ENCODE results near the gene NRIP2.
"Not testable (repeated sequence)": the region's sequence is repeated elsewhere in the genome, so short reads cannot be mapped to it uniquely, and the experiment has no call there.

Gene NRIP2, protein sequence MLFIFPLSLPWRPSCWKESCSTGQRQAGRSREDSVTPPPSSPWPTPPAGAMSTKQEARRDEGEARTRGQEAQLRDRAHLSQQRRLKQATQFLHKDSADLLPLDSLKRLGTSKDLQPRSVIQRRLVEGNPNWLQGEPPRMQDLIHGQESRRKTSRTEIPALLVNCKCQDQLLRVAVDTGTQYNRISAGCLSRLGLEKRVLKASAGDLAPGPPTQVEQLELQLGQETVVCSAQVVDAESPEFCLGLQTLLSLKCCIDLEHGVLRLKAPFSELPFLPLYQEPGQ

DNA sequence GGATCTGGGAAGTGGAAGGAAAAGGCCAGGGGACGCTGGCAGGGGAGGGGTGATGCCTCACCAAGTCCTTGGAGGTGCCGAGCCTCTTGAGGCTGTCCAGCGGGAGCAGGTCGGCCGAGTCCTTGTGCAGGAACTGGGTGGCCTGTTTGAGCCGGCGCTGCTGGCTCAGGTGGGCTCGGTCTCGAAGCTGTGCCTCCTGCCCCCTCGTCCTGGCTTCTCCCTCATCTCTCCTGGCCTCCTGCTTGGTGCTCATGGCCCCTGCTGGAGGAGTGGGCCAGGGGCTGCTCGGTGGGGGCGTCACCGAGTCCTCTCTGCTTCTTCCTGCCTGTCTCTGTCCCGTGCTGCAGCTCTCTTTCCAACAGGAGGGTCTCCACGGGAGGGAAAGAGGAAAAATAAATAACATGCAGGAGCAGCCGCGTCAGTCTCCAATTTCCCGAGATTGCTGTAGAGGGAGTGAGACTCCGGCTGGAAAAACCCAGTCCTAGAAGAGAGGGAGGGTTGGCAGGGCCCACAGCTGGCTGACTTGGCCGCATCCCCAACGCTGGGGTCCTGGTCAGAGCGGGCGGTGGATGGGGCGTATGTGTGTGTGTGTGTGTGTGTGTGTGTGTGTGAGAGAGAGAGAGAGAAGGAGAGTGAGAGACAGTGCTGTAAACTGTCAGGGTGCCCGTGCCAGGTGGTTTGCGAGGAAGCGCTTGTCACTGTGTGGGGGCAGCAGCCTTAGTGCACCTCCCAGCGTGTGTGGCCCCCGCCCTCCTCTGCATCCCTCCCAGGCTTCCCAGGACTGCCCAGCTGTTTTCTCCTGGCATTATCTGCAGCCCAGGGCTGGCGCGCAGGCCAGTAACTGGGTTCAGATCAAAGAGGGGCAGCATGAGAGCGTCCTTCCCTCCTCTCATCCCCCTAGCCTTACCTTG is at the start of gene NRIP2:
Gene NRIP2 (minus strand): TSS at position 455 of the 911 bp plus-strand sequence. CDS start 52 bp downstream, at position 403.
- DNase-seq, result peak; percentile 37

DNA sequence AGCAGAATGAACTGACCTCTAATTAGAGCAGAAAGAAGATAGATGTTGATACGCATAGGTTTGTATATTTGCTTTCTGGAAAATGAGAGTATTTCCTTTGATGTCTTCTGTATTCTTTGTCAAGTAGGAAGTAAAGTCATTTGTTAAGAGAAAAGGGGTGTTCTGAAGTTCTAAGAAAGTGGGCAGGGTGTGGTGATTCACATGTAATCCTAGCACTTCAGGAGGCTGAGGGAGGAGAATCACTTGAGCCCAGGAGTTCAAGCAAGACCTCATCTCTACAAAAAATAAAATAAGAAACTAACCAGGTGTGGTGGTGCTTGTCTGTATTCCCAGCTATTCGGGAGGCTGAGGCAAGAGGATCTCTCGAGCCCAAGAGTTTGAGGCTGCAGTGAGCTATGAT is 45.0 kb upstream of the NRIP2 start:
- DNase-seq, result no peak

DNA sequence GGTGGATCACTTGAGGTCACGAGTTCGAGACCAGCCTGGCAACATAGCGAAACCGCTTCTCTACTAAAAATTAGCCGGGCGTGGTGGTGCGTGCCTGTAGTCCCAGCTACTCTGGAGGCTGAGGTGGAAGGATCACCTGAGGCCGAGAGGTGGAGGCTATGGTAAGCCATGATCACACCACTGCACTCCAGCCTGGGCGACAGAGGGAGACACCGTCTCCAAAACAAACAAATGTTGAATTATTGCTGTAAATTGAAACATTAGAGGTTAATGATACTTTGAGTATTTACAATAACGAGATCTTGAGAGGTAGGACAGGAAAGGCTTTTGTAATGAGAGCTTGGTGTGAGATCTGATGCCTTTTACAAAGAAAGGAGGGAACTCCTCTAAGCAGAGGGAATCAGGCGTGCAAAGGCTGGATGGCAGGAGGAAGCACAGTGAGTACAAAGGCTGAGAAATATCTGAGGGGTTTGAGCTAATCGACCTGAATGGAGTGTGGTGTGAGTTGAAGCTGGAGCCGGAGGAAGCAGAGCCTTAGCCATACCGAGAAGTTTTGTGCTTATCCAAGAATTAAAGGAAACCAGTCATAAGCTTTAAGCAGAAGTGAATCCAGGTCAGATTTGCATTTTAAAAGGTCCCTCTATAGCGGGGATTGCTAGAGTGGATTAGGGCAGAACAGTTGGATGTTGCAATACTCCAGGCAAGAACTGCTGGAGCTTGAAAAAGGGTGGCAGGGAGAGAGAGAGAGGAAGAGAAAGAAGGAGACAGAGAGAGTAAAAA is 43.3 kb upstream of the NRIP2 start:
- DNase-seq, result peak; percentile 35

DNA sequence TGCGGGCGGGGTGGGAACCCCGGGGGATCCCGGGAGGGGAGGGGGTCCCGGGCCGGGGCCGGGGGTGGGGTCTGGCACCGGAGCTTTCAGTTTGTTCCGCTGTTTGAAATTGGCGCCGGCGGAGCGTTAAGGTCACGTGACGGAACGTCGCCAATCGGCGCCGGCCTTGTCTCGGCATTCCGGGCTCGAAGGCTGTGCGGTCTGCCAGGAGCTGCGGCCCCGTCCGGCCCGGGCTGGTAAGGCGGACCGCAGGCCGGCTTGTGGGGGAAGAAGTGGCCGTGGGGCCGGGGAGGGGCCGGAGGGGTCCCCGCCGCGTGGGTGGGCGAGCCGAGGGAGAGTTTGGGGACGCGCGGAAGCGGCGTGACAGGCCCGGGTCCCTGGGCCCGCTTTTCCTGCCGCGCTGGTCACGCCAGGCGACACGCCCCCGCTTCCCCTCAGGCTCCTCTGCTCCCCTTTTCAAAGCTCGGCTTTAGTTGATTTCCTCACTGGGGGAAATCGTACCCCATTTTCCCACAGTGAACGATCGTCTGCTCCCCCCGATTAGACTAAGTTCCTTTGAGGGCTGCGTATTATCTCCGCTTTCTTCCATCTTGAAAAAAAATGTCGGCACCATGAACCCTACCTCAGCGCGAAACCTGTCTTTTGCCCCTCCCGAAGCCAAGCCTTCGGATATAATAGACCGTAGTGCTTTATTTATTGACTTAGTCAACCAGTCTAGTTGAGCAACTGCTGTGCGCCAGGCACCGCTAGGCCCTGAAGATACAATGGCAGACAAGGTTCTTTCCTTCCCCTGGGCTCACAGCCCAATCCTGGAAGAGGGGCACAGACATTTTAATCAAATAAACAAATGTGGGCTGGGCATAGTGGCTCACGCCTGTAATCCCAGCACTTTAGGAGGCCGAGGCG is 42.5 kb upstream of the NRIP2 start, which contains the start of the genes FOXM1 and RHNO1:
Gene FOXM1 (minus strand): TSS at position 128 of the 906 bp plus-strand sequence. CDS start 2,696 bp downstream, outside the sequence.
Gene RHNO1 (plus strand): TSS at position 177 of the 906 bp plus-strand sequence. CDS start 8,144 bp downstream, outside the sequence.
- peak; percentile 93 for DNase-seq

DNA sequence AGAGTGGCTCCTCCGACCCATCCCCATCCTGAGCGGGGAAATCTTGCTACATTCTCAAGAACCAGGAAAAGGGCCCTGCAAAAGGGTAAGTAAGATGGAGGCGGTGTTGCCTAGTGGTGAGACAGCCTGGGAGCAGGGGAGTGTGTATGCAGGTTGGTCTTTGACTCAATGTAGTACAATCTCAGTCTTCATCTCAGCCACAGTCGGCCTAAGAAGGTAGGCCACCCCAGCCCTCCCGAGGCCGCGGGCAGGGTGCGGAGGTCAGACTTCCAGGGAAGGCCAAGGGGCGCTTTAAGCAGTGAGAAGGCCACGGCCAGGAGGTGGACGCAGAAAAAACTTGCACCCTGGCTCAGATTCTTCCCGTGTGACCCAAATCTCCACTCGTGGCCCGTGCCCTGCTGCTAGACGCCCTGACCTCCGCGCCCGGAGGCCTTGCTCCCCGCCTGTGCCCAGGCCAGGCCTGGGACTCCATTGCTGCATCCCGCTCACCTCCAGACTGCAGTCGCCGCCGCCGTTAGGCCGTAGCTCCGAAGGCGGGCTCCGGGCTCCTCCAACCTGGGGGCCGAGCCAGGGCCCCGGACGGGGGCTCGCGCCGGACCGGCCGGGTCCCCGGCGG is 41.7 kb upstream of the NRIP2 start:
- peak; percentile 60 for DNase-seq

DNA sequence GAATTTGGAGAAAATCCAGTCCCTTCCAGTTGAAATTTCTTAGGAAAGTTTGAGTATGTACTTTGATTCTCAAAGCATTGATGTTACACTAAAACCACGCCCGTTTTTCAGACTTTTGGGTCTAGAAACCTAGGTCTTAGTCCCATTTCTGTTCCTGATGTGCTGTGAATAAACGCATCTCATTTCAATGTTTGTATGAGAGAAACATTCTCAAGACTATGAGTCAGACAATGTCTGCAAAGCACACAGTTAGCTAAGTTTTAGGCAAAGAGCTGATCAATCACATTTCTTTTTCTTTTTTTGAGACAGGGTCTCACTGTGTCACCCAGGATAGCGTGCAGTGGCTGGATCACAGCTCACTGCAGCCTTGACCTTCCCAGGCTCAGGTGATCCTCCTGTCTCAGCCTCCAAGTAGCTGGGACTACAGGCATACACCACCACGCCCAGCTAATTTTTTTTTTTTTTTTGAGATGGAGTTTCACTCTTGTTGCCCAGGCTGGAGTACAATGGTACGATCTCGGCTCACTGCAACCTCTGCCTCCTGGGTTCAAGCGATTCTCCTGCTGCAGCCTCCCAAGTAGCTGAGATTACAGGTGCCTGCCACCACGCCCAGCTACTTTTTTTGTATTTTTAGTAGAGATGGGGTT is 34.3 kb upstream of the NRIP2 start:
- DNase-seq, result not testable (repeated sequence)

DNA sequence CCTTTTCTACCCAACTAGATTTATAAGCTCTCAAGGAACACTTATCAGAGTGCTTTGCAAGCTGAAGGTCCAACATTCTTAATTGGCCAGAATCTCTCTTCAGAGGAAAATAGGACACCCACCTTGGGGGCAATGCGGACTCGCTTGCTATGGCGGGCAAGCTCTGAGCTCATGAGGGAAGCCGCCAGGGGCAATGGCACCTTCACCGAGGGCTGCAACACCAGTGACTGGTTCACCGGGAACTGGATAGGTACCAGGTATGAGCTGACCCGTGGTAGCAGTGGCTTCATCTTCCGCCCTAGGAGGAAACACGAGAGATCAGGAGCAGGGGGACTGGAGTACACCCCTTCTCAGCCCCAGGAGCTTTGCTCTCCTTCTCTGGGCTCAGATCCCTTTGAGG is 29.4 kb upstream of the NRIP2 start:
- DNase-seq, result no peak

DNA sequence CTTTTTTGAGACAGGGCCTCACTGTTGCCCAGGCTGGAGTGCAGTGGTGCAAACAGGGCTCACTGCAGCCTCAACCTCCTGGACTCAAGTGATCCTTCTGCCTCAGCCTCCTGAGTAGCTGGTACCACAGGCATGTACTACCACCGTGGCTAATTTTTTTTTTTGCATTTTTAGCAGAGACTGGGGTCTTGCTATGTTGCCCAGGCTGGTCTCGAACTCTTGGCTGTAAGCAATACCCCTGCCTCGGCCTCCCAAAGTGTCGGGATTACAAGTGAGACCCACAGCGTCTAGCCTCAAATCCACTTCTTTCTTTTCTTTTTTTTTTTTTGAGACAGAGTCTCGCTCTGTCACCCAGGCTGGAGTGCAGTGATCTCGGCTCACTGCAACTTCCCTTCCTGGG is 28.6 kb upstream of the NRIP2 start:
- DNase-seq, result not testable (repeated sequence)

DNA sequence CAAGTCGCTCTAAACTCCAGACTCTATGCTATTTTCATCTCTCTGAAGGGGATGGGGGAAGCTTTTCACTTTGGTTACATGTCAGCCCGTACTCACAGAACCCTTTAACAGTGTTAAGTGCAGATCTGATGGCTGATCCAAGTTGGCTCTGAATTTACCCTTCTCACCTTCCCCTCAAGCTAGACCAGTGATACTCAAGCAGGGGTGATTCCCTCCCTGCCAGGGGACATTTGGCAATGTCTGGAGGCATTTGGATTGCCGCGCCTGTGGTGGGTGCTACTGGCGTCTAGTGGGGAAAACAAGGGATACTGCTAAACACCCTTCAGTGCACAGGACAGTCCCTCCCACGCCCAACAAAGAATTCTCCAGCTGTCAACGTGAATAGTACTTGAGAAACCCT is 28.0 kb upstream of the NRIP2 start:
- no peak for DNase-seq

DNA sequence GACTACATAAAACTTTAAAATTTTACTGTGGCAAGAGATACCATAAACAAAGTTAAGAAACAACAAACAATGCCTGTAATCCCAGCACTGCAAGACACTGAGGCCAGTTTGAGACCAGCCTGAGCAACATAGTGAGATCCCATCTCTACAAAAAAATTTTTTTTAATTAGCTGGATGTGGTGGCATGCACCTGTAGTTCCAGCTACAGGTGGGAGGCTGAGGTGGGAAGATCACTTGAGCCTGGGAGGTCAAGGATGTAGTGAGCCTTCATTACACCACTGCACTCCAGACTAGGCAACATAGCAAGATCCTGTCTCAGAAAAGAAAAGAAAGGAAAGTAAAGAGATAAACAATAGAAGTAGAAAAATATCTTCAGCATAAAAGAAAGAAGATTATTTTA is 25.3 kb upstream of the NRIP2 start:
- no peak for DNase-seq

DNA sequence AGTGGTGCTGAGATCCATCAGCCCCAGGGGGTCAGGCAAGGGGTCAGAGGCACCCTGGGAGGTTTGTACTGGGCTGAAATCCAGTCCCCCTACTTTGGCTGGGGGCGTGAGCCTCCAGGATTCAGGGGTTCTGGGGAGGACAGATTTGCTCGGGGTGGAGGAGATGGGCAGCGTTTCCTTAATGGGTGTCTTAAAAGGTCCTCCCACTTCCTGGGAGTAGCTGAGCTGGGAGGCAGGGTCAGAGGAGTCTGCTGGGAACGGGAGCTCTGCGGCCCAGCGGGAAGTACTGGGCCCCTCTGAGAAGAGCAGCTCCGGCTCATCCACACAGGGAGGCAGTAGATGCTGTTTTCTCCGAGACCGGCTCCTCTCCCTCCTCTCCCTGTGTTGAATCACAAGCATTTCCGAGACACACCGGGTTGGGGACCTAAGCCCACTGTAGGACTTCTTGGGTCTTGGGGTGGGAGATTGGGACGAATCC is 24.1 kb upstream of the NRIP2 start:
- no peak for DNase-seq

DNA sequence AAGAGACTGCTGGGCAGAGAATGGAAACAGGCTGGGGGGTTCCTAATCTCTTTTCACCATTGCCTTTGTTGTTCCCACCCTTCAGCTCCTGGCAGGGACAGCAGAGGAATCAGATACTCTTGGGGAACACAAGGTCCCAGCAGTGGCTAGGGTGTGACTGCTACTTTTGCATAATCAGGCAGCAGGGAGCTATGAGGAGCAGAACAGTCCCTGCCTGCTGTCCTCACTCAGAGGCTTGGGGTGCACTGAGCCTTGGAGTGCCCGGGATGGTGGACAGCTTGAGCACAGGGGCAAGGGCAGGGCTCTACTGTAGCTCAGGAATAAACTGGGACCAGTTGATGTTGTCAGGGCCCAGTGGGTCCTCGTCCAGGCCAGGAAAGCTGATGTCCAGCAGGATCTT is 23.5 kb upstream of the NRIP2 start:
- DNase-seq, result no peak

DNA sequence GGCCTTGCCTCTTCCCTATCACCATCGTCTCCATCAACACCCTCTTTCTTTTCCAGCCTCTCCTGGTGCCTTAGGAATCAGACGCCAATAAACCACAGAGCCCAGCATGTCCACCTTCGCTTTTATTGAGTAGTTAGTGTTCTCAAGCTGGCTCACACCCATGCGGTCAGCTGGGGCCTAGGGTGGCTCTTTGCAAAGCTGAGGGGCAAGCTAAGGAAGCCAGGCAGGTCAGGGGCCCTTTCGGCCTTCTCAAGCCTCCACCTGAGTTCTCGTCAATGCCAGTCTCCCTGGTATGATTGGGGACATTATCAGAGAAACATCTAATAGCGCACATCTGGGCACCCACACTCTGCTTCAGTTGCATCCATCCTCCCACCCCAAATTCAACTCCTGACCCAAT is 22.7 kb upstream of the NRIP2 start:
- DNase-seq, result no peak

DNA sequence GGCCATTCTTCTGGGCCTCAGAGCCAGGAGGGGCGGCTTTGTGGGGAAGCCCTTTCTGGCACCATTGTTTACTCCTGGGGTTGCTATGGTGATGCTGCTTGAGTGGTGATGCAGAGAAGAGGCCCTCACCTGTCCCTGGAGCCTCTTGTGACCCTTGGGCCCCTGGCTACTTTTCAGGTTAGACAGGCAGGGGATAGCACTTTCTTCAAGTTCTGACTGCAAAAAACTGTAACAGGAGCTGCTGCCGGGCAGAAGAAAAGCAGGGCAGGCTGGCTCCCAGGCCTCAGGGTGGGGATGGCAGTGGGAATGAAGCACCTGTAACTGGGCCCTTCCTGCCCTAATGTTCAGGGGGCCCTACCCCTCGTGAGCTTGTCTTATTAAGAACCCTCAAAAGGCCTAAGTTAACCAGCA is 22.2 kb upstream of the NRIP2 start, which contains the start of gene TEX52:
Gene TEX52 (minus strand): TSS at position 19 of the 411 bp plus-strand sequence. CDS start 13 bp downstream, at position 6.
- DNase-seq, result peak; percentile 71

DNA sequence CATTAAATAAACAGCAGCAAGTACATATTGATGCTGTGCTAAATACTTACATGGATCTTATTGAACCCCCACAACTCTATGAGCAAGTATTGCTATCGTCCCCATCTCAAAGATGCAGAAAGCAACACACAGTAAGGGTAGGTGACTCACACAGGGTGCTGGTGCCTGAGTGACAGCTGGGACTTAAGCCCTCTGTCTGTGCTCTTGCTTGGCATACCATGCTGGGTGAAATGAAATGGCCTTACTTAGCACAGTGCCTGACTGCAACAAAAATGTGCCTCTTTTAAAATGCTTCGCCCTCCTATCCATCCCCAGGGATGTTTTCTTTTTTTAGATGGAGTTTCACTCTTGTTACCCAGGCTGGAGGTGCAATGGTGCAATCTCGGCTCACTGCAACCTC is 21.2 kb upstream of the NRIP2 start:
- no peak for DNase-seq

DNA sequence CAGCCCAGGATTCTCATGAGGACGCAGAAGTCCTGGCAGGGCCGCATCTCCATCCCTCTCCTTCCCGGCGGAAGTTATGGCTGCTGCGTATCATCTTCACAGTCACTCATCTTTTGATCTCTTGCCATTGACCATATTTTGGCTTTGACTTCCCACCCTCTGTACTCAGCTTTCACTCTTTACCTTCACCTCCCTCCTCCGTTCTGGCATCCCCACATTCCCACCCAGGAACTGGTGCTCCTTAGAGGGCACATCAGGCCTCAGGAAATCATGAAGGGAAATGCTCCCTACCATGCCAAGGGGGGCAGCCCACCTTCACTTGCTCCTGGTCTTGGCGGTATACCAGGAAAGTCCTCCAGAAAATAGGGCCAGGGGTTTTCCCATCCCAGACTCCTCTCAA is 20.7 kb upstream of the NRIP2 start:
- no peak for DNase-seq

DNA sequence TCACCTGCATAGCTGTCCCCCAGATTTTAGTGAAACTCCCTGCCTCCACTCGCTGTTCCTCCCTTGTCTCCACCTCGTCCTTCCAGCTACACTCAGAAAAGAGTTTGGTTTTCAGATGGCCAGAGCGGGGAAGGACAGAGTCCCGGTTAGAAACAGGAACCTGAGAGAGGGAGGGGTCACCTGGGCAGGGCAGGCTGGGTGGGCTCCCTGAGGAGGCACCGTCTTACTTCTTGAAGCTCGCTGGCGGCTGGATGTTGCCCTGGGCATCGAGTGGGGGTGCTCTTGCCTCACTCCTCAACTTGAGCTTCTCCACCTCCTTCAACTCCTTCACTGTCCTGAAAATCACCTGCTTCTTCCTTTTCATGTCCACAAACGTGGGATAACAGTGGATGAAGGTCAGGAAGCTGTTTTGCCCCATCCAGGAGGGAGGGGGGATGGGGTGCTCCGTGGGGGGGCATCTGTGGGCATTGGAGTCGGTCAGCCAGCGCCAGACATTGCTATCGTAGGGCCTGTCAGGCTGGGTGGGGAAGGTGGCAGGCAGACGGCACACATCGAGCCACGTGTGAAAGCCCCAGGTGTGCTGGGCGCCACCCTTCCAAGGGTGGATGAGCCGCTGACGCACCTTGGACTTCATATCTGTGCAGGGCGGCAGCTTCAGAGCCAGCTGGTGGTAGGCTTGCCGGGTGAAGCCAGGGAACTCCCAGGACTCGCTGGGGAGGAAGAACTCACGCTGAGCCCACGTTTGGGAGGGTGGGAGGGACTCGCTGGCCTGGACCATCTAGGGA is 20.0 kb upstream of the NRIP2 start:
- no peak for DNase-seq

DNA sequence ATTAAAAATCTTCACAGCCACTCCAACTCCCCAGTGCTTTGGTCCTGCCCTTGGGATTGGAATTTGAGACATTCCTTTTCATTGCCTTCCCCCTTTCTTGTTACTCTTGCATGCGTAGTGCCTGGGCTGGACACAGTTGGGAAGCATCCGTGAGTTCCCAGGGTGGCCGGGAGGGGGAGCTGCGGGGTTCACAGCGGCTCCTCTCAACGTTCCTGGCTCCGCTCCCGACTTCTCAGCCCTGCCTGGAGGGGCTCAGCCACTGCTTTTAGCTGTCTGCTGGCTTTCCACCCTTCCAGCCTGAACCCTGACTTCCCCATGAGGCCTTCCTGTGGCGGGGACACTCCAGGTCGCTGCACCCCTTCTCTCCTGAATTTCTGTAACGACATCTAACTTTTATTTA is 18.8 kb upstream of the NRIP2 start:
- DNase-seq, result peak; percentile 73

DNA sequence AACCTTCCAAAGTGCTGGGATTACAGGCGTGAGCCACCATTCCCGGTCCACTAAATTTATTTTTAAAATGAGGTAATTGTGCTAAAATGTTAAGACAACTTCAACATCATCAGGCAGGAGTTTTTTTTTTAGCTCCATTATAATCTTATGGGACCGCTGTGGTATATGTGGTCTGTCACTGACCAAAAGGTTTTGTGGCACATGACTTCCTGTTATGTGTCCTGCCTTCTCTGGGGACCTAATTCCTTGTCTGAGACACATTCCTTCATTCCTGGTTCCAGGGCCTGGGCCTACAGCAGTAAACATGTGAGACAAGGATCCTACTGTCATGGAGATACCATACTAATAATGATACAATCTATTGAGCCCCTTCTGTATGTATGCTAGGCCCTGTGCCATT is 17.1 kb upstream of the NRIP2 start:
- DNase-seq, result no peak

DNA sequence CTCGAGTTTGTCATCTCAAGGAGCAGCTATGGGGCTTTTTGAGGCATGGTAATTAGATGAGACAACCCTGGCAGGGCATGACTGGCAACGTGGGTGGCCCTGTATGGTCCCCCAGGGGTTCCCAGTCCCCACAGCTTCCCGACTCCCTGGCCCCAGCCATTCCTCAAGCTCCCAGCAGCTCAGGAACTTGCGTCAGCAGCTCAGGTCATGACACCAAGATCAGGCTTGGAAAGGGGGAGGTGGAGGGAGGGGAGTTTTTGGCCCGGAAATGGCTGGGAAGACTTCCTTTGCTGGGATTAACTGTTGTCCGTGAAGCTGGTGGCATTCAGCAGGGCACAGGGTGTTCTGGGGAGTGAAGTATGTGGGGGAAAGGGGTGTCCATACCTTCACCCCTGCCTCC is 10.4 kb upstream of the NRIP2 start:
- DNase-seq, result no peak

All from NCI-H146 (cell line).